Astrocyte (in vitro differentiated cells and primary cell): ENCODE results near the gene TGOLN2. TPM values are rescaled to one million over a fixed set of nuclear protein-coding genes. Genes with fewer than 3 reads are reported as not detected.

Experiments used
- DNase-seq: peaks from one replicate; pipeline ENCODE4 v3.0.0-alpha.2; 2010; ENCODE audit warnings: low read depth
- FAIRE-seq: peaks from 2 replicates; lab custom pipeline; 2011; peaks lifted over from hg19 to GRCh38; lab: Jason Lieb, UNC
- H2AFZ ChIP-seq: 2 replicates; pipeline ENCODE4 v1.6.0; 2012; ENCODE audit warnings: low read depth, low read length, inconsistent platforms
- H3K27ac ChIP-seq: 2 replicates; pipeline ENCODE4 v1.5.1; 2011; ENCODE audit warnings: low read depth, low read length, inconsistent platforms
- H3K27me3 ChIP-seq: 2 replicates; pipeline ENCODE4 v1.6.0; 2011; ENCODE audit warnings: low read length, inconsistent platforms; ENCODE audit not compliant: insufficient read depth
- H3K36me3 ChIP-seq: 2 replicates; pipeline ENCODE4 v1.5.1; 2011; ENCODE audit warnings: low read length, inconsistent platforms; ENCODE audit not compliant: insufficient read depth
- H3K4me1 ChIP-seq: 2 replicates; pipeline ENCODE4 v1.5.1; 2011; ENCODE audit warnings: low read length, inconsistent platforms; ENCODE audit not compliant: insufficient read depth
- H3K4me2 ChIP-seq: 2 replicates; pipeline ENCODE4 v1.6.0; 2012; ENCODE audit warnings: low read length, inconsistent platforms
- H3K4me3 ChIP-seq: 2 replicates; pipeline ENCODE4 v1.5.1; 2011; ENCODE audit warnings: low read depth, mild to moderate bottlenecking, low read length, inconsistent platforms; ENCODE audit not compliant: insufficient read depth
- H3K79me2 ChIP-seq: 2 replicates; pipeline ENCODE4 v1.6.0; 2012; ENCODE audit warnings: mild to moderate bottlenecking, low read length, inconsistent platforms; ENCODE audit not compliant: insufficient read depth
- H3K9ac ChIP-seq: 2 replicates; pipeline ENCODE4 v1.6.0; 2012; ENCODE audit warnings: mild to moderate bottlenecking, low read length, inconsistent platforms
- H3K9me3 ChIP-seq: 2 replicates; pipeline ENCODE4 v1.5.1; 2012; ENCODE audit warnings: low read depth, mild to moderate bottlenecking, low read length, inconsistent platforms; ENCODE audit not compliant: insufficient read depth
- H4K20me1 ChIP-seq: 2 replicates; pipeline ENCODE4 v1.6.0; 2012; ENCODE audit warnings: low read length, inconsistent platforms; ENCODE audit not compliant: insufficient read depth
- H3K27ac Mint-ChIP-seq: one replicate; pipeline ENCODE4 v1.8.0; 2021; ENCODE audit warnings: mild to moderate bottlenecking, mixed read lengths; ENCODE audit not compliant: unreplicated experiment
- H3K27me3 Mint-ChIP-seq: one replicate; pipeline ENCODE4 v1.8.0; 2021; ENCODE audit warnings: low read depth, mixed read lengths; ENCODE audit not compliant: unreplicated experiment
- H3K36me3 Mint-ChIP-seq: one replicate; pipeline ENCODE4 v1.8.0; 2021; ENCODE audit warnings: low read depth, mixed read lengths; ENCODE audit not compliant: unreplicated experiment
- H3K4me1 Mint-ChIP-seq: one replicate; pipeline ENCODE4 v1.8.0; 2021; ENCODE audit warnings: low read depth, mixed read lengths; ENCODE audit not compliant: unreplicated experiment
- H3K4me3 Mint-ChIP-seq: one replicate; pipeline ENCODE4 v1.8.0; 2021; ENCODE audit warnings: mild to moderate bottlenecking, moderate library complexity, mixed read lengths; ENCODE audit not compliant: unreplicated experiment
- H3K9me3 Mint-ChIP-seq: one replicate; pipeline ENCODE4 v1.8.0; 2021; ENCODE audit warnings: mild to moderate bottlenecking, mixed read lengths; ENCODE audit not compliant: unreplicated experiment
- CTCF ChIP-seq: IDR thresholded peaks from 2 replicates; pipeline ENCODE4 v1.5.1; 2011; ENCODE audit warnings: low read depth, mild to moderate bottlenecking, inconsistent platforms, low read length, moderate library complexity; ENCODE audit not compliant: insufficient read depth
- EZH2 ChIP-seq: IDR thresholded peaks from 2 replicates; pipeline ENCODE4 v1.6.1; 2012; ENCODE audit warnings: mild to moderate bottlenecking, low read length, inconsistent platforms; ENCODE audit not compliant: insufficient read depth
- total RNA-seq: library from RNA; stranded (reverse); gene quantifications from 2 replicates; pipeline ENCODE4 v1.2.1, GENCODE V29; 2021

TGOLN2 gene
- total RNA-seq, 1 donor from 2014 or later, result 86.7 TPM

GRCh38 chr2:85276571-85277118 lies 51.1 kb downstream of the TGOLN2 start:
- H3K27me3 ChIP-seq, result no peaks in the 10 kb centered on the region
- H4K20me1 ChIP-seq, result peaks cover 3% of the 10 kb centered on the region
- FAIRE-seq, result no peak
- H3K4me1 Mint-ChIP-seq, result peaks cover 23% of the 10 kb centered on the region
- H2AFZ ChIP-seq, result no peak overlapping the region
- peaks cover 11% of the 10 kb centered on the region for H3K36me3 Mint-ChIP-seq
- no peak overlapping the region for H3K27ac ChIP-seq
- H3K4me3 Mint-ChIP-seq, result no peak overlapping the region
- H3K9me3 ChIP-seq, result no peaks in the 10 kb centered on the region
- H3K27ac Mint-ChIP-seq, result no peak overlapping the region
- peaks cover 31% of the 10 kb centered on the region for H3K4me1 ChIP-seq
- H3K36me3 ChIP-seq, result no peaks in the 10 kb centered on the region
- H3K4me2 ChIP-seq, result no peak overlapping the region
- DNase-seq, result no peak
- H3K4me3 ChIP-seq, result no peak overlapping the region
- H3K9me3 Mint-ChIP-seq, result no peaks in the 10 kb centered on the region
- H3K9ac ChIP-seq, result no peak overlapping the region
- TF ChIP-seq EZH2, result no peak
- TF ChIP-seq CTCF, result no peak
- H3K79me2 ChIP-seq, result no peaks in the 10 kb centered on the region
- H3K27me3 Mint-ChIP-seq, result no peaks in the 10 kb centered on the region

DNA sequence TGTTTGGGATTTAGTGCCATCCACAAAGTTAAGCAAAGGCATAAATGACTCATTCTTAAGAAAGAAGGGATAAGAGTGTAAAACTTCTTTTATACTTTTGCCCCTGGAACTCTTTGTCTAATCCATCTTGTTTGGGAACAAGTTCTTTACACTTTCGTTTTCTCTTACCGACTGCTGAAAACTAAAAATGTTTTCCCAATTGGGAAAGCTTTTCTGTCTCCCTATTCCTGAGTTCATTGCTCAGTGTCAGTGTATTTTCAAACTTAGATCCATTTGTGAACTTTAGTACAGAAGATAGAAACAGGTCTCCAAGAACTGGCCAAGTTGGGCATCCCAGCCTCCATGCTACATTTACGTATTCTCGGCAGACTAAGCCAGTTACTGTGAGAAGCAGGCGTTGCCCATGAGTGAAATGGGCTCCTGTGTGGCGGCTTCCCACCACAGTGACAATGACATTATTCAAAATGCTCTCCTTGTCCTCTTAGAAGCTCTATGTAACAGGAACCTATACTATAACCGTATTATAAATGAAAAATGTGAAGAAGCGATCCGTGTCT lies 51.7 kb downstream of the TGOLN2 start:
- H3K4me1 Mint-ChIP-seq, result peaks cover 23% of the 10 kb centered on the region

More for the DNA sequence above, 51.7 kb downstream of the TGOLN2 start:
- H3K4me1 ChIP-seq, result peaks cover 31% of the 10 kb centered on the region
- no peaks in the 10 kb centered on the region for H4K20me1 ChIP-seq
- H3K79me2 ChIP-seq, result no peaks in the 10 kb centered on the region
- H3K4me3 ChIP-seq, result no peak overlapping the region
- no peaks in the 10 kb centered on the region for H3K9me3 ChIP-seq
- no peak overlapping the region for H2AFZ ChIP-seq
- no peak overlapping the region for H3K9ac ChIP-seq
- DNase-seq (no peak), FAIRE-seq (no peak)
- H3K27me3 ChIP-seq, result no peaks in the 10 kb centered on the region
- Mint-ChIP-seq H3K9me3 (no peaks in the 10 kb centered on the region), H3K4me3 (no peak overlapping the region), H3K36me3 (peaks cover 11% of the 10 kb centered on the region), H3K27ac (no peak overlapping the region), H3K27me3 (no peaks in the 10 kb centered on the region)
- H3K36me3 ChIP-seq, result no peaks in the 10 kb centered on the region
- H3K4me2 ChIP-seq, result no peak overlapping the region
- no peak overlapping the region for H3K27ac ChIP-seq
- TF ChIP-seq CTCF, result no peak
